22Rv1 (cell line): Measurements from ENCODE around the gene TAS2R43.

Source experiments
- CTCF ChIP-seq: fragments of 450-650 bp; IDR thresholded peaks from 2 replicates; pipeline ENCODE4 v1.5.1; 2017; ENCODE audit warnings: mild to moderate bottlenecking
- ZFX ChIP-seq: fragments of 450-650 bp; IDR thresholded peaks from 2 replicates; pipeline ENCODE4 v1.6.1; 2017; ENCODE audit warnings: antibody characterized with exemption, borderline replicate concordance

GRCh38 chr12:11070999-11071398 lies 21.1 kb downstream of the TAS2R43 start:
- no peak for TF ChIP-seq CTCF
- no peak for TF ChIP-seq ZFX
